MCF 10A (cell line): ENCODE results near the gene PAPOLG. TPM values are rescaled to one million over a fixed set of nuclear protein-coding genes. Genes with fewer than 3 reads are reported as not detected.

ENCODE experiments used
- Bru-seq: library from RNA; stranded (reverse); fragments of 400-500 nt; gene quantifications from one replicate; lab custom pipeline; 2021; lab: Mats Ljungman, UMichigan
- BruChase-seq, 2 experiments: library from RNA; stranded (reverse); fragments of 400-500 nt; gene quantifications; one replicate each; lab custom pipeline; 2021; lab: Mats Ljungman, UMichigan
- BruUV-seq: library from RNA; stranded (reverse); fragments of 400-500 nt; replicated peaks from 2 replicates; lab custom pipeline; 2021; lab: Mats Ljungman, UMichigan
- CTCF ChIA-PET: fragments of 300-600 bp; sonication (Branson Sonifier 250); formaldehyde crosslinking; extraction: SDS; loops from one replicate; lab custom pipeline; 2021; ENCODE audit warnings: antibody characterized with exemption, inconsistent platforms; lab: Yijun Ruan, JAX
- POLR2A ChIA-PET: fragments of 300-600, 350-650 bp; sonication (Branson Sonifier 250); formaldehyde crosslinking; extraction: SDS; loops from one replicate; lab custom pipeline; 2020; ENCODE audit warnings: antibody characterized with exemption, inconsistent platforms; lab: Yijun Ruan, JAX
- DNase-seq: peaks from one replicate; pipeline ENCODE4 v3.0.0-alpha.2; 2018; ENCODE audit not compliant: unreplicated experiment
- H3K27ac Mint-ChIP-seq: one replicate; pipeline ENCODE4 v1.8.0; 2022; ENCODE audit warnings: mild to moderate bottlenecking, low read depth, mixed read lengths; ENCODE audit not compliant: unreplicated experiment
- H3K27me3 Mint-ChIP-seq: one replicate; pipeline ENCODE4 v1.8.0; 2022; ENCODE audit warnings: mixed read lengths; ENCODE audit not compliant: insufficient read depth, unreplicated experiment
- H3K36me3 Mint-ChIP-seq: one replicate; pipeline ENCODE4 v1.8.0; 2022; ENCODE audit warnings: mild to moderate bottlenecking, moderate library complexity, mixed read lengths; ENCODE audit not compliant: insufficient read depth, unreplicated experiment
- H3K4me1 Mint-ChIP-seq: one replicate; pipeline ENCODE4 v1.8.0; 2022; ENCODE audit warnings: mixed read lengths; ENCODE audit not compliant: insufficient read depth, unreplicated experiment
- H3K4me3 Mint-ChIP-seq: one replicate; pipeline ENCODE4 v1.8.0; 2022; ENCODE audit warnings: mild to moderate bottlenecking, moderate library complexity, mixed read lengths; ENCODE audit not compliant: unreplicated experiment
- H3K9me3 Mint-ChIP-seq: one replicate; pipeline ENCODE4 v1.8.0; 2022; ENCODE audit warnings: mixed read lengths; ENCODE audit not compliant: unreplicated experiment
- intact Hi-C: fragments of 100-400 bp; cut with micrococcal nuclease; formaldehyde crosslinking; loops from 2 replicates; pipeline ENCODE4 v1.14.1; 2022
- long read RNA-seq: library from polyadenylated mRNA; stranded (forward); transcript quantifications from one replicate; pipeline ENCODE4 v2.0.0, GENCODE V29; 2022
- total RNA-seq: library from RNA; stranded (reverse); gene quantifications from 2 replicates; pipeline ENCODE4 v1.2.3, GENCODE V29; 2022
- TF ChIP-seq, protein P1 (sequence below): fragments of 200-600 bp; IDR thresholded peaks from one replicate; pipeline ENCODE4 v1.8.0; 2022; ENCODE audit warnings: antibody characterized with exemption, mild to moderate bottlenecking; ENCODE audit not compliant: unreplicated experiment

The PAPOLG gene
- total RNA-seq (16.9 and 18.4 TPM in 2 replicates), Bru-seq, nascent RNA (percentile 76 among the genes with signal in this experiment), BruChase-seq, experiment 1, labeled RNA remaining after a 6-hour chase (percentile 76 among the genes with signal in this experiment), BruChase-seq, experiment 2, labeled RNA remaining after a 2-hour chase (percentile 83 among the genes with signal in this experiment)
- long read RNA-seq, full-length matches to known transcripts = 13 of 22 reads
- long read RNA-seq, partial matches to known transcripts = 4 of 22 reads
- long read RNA-seq, other reads (novel, unspliced or antisense) = 5 of 22 reads

DNA sequence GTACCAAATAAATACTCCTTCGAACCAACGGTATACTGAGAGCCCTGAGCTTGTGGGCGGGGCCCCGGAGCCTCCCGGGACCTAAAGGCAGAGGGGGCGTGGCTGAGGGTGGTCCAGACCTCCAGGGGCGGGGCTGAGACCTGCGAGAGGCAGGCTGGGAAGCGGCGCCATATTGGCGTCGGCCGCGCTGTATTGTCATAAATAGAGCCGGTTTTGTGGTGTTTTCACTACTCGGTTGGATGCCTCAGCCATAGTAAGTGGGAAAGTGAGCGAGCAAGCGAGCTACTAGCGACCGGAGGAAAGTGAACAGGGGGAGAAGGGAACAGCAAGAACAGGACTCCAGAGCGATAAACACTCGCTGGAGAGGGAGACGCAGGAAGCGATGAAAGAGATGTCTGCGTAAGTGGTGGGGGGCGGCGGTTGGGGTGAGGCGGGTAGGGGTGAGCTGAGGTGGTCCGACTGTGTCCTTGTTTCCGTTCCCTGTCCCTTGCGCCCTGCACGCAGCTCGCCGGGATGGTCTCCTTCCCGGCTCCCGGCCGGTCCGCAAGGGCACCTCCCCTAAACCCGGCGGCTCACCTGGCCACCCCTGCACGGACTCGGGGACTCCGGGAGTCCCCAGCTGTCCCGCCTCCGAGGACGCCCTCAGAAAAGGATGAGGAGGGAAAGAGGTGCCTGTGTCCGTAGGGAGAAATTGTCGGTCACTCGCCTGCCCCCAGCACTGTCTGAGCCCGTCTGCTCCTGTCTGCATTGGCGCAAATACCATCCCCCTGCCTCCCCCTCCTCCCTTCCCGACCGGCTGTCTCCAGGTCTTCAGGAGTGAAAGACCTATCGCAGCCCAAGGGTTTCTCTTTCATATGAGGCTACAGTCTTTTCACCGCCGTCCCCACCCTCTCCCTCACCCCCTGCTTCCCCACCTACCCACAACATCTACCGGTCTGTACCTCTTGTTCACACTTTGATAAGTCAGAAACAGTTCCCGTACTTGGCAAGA lies at the start of gene PAPOLG:
TSS of gene PAPOLG (plus strand) at position 172 of the 991 bp plus-strand sequence. CDS start at position 383, 211 bp downstream.
- BruUV-seq = no TSS peak
- Mint-ChIP-seq H3K4me1 (peaks cover 10% of the 10 kb centered on the region), H3K36me3 (peaks cover 20% of the 10 kb centered on the region), H3K27me3 (no peaks in the 10 kb centered on the region), H3K4me3 (peak within 1 kb of the TSS; percentile 100), H3K9me3 (no peaks in the 10 kb centered on the region), H3K27ac (peak within 1 kb of the TSS; percentile 99)
- TF ChIP-seq, protein P1, sequence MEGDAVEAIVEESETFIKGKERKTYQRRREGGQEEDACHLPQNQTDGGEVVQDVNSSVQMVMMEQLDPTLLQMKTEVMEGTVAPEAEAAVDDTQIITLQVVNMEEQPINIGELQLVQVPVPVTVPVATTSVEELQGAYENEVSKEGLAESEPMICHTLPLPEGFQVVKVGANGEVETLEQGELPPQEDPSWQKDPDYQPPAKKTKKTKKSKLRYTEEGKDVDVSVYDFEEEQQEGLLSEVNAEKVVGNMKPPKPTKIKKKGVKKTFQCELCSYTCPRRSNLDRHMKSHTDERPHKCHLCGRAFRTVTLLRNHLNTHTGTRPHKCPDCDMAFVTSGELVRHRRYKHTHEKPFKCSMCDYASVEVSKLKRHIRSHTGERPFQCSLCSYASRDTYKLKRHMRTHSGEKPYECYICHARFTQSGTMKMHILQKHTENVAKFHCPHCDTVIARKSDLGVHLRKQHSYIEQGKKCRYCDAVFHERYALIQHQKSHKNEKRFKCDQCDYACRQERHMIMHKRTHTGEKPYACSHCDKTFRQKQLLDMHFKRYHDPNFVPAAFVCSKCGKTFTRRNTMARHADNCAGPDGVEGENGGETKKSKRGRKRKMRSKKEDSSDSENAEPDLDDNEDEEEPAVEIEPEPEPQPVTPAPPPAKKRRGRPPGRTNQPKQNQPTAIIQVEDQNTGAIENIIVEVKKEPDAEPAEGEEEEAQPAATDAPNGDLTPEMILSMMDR = no peak
- ChIA-PET CTCF (interaction anchor here (0.5 to 7.0 kb wide), 9 partner anchors 10 to 480 kb away, joined by 3 to 68 read pairs (median 3); no protein-coding TSS in a partner anchor), POLR2A (interaction anchor here (0.6 to 4.9 kb wide), 35 partner anchors 9 to 739 kb away, joined by 3 to 41 read pairs (median 4); partner anchors contain the start of genes PEX13 and REL)
- intact Hi-C loops = loop anchor here (1.0 kb wide), 1 partner anchor 49 kb away; no protein-coding TSS in a partner anchor
- DNase-seq = peak; percentile 95

DNA sequence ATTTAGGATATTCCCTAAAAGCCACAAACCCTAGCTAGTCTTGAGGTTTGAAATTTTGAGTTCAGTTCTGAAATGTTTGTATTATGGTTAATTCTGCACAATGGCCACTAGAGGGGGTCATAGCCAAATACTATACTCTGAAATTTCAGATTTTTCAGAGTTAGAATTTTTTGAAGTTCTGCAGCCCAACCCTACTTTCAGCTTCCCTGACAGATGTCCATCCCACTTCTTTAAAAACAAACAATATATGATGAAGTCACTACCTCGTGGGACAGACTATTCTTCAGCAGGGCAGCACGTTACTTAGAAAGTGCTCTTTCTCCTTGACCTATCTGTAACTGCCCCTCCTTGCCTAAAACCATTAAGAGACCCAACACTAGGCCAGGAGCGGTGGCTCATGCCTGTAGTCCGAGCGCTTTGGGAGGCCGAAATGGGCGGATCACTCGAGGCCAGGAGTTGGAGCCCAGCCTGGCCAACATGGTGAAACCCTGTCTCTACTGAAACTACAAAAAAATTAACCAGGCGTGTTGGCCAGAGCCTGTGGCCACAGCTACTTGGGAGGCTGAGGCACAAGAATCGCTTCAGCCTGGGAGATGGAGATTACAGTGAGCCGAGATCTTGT lies 48.2 kb upstream of the PAPOLG start:
- Mint-ChIP-seq H3K4me3 (no peak overlapping the region), H3K9me3 (no peaks in the 10 kb centered on the region), H3K4me1 (peaks cover 11% of the 10 kb centered on the region), H3K36me3 (no peaks in the 10 kb centered on the region), H3K27ac (no peak overlapping the region), H3K27me3 (no peaks in the 10 kb centered on the region)
- ChIA-PET POLR2A (interaction anchor here (0.5 to 3.7 kb wide), 4 partner anchors 33 to 58 kb away, joined by 3 to 36 read pairs (median 4); partner anchors contain the start of gene PAPOLG), CTCF (interaction anchor here (0.6 to 7.8 kb wide), 39 partner anchors 10 to 350 kb away, joined by 3 to 68 read pairs (median 4); partner anchors contain the start of gene PAPOLG)
- TF ChIP-seq, protein P1 = peak; percentile 63
- intact Hi-C loops = loop anchor here (1.0 kb wide), 2 partner anchors 48 to 291 kb away; partner anchors contain the start of gene PAPOLG
- DNase-seq = peak; percentile 65
- no TSS peak for BruUV-seq

DNA sequence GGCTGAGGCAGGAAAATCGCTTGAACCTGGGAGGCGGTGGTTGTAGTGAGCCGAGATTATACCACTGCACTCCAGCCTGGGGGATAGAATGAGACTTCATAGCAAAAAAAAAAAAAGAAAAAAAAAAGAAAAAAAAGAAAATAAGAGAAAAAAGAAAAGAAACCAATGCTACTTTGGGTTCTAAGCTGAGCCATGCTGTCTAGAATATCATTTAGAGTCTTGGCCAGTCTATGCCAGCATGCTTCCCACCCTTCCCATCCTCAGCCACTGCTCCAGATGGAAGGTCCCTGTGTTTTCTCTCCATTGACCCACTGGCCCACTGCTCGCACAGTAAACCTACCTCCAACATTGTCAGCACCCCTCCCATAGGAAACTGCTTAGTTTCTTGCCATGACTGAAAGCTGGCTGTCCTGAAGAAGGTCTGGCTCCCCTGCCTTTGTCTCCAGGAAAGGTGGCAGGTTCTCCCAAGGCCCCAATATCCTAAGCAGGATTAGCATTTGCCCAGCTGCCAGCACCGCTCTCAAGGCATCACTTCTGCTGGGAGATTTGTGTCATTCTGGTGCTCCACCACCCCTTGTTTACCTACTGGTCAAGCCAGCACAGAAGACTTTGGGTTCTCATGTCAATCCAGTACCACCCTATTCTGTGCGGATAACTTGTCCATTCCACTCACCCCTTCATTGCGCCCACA lies 47.3 kb upstream of the PAPOLG start:
- DNase-seq = no peak
- no TSS peak for BruUV-seq
- Mint-ChIP-seq H3K27me3 (no peaks in the 10 kb centered on the region), H3K9me3 (no peaks in the 10 kb centered on the region), H3K4me1 (peaks cover 11% of the 10 kb centered on the region), H3K4me3 (no peak overlapping the region), H3K36me3 (no peaks in the 10 kb centered on the region), H3K27ac (no peak overlapping the region)
- intact Hi-C loops = no loop called here
- TF ChIP-seq, protein P1 = no peak
- POLR2A ChIA-PET = interaction anchor here (0.7 to 3.7 kb wide), 4 partner anchors 12 to 1981 kb away, joined by 3 to 36 read pairs (median 5); partner anchors contain the start of gene PAPOLG
- CTCF ChIA-PET = interaction anchor here (0.5 to 7.8 kb wide), 20 partner anchors 10 to 294 kb away, joined by 3 to 68 read pairs (median 5); partner anchors contain the start of genes PAPOLG and REL
